ENCODE data around the gene CSNK2A1.

CSNK2A1 gene

DNA sequence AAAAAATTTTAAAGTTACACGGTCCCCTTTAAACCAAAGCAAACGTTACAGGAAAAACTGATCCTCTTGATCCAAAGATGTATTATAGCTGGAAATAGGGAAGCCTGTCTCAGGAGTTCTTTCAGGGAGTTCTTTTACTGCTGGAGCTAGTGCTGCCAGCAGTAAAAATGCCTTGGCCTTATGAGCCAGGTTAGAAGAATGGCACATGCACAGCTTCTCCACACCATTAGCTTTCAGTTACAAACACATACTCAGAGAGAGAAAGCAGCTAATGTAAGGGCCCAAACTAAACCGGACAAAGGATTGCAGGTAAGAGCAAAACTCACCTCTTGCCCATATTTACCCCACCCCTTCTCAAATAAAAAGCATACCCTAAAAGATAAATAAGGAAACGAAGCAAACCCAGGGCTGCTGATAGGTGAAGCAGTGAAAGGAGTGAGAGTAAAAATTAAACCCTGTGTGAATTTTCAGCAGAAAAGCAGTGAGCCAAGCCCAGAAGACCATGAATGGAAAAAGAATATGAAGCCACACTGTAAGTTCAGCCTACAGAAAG is 100.3 kb downstream of the CSNK2A1 start:
- TF ChIP-seq SPI1 (IDR thresholded peaks at IDR 0.05; ENCODE audit: borderline replicate concordance, low read depth) (no peak), GABPA (IDR thresholded peaks at IDR 0.05; ENCODE audit: low read depth) (no peak), POLR2AphosphoS5 (IDR thresholded peaks at IDR 0.05; ENCODE audit: low read depth) (no peak)
- TF ChIP-seq, protein P1, sequence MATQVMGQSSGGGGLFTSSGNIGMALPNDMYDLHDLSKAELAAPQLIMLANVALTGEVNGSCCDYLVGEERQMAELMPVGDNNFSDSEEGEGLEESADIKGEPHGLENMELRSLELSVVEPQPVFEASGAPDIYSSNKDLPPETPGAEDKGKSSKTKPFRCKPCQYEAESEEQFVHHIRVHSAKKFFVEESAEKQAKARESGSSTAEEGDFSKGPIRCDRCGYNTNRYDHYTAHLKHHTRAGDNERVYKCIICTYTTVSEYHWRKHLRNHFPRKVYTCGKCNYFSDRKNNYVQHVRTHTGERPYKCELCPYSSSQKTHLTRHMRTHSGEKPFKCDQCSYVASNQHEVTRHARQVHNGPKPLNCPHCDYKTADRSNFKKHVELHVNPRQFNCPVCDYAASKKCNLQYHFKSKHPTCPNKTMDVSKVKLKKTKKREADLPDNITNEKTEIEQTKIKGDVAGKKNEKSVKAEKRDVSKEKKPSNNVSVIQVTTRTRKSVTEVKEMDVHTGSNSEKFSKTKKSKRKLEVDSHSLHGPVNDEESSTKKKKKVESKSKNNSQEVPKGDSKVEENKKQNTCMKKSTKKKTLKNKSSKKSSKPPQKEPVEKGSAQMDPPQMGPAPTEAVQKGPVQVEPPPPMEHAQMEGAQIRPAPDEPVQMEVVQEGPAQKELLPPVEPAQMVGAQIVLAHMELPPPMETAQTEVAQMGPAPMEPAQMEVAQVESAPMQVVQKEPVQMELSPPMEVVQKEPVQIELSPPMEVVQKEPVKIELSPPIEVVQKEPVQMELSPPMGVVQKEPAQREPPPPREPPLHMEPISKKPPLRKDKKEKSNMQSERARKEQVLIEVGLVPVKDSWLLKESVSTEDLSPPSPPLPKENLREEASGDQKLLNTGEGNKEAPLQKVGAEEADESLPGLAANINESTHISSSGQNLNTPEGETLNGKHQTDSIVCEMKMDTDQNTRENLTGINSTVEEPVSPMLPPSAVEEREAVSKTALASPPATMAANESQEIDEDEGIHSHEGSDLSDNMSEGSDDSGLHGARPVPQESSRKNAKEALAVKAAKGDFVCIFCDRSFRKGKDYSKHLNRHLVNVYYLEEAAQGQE (IDR thresholded peaks at IDR 0.05; ENCODE audit: insufficient replicate concordance, low read depth), result no peak
- TF ChIP-seq, protein P2, sequence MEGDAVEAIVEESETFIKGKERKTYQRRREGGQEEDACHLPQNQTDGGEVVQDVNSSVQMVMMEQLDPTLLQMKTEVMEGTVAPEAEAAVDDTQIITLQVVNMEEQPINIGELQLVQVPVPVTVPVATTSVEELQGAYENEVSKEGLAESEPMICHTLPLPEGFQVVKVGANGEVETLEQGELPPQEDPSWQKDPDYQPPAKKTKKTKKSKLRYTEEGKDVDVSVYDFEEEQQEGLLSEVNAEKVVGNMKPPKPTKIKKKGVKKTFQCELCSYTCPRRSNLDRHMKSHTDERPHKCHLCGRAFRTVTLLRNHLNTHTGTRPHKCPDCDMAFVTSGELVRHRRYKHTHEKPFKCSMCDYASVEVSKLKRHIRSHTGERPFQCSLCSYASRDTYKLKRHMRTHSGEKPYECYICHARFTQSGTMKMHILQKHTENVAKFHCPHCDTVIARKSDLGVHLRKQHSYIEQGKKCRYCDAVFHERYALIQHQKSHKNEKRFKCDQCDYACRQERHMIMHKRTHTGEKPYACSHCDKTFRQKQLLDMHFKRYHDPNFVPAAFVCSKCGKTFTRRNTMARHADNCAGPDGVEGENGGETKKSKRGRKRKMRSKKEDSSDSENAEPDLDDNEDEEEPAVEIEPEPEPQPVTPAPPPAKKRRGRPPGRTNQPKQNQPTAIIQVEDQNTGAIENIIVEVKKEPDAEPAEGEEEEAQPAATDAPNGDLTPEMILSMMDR (IDR thresholded peaks at IDR 0.05; ENCODE audit: insufficient read depth, low read length), result no peak
- Histone ChIP-seq H3K27me3 (ENCODE audit: insufficient read depth, poor library complexity, severe bottlenecking) (no peaks in the 10 kb centered on the region), H3K4me3 (replicated peaks; ENCODE audit: insufficient read depth, low read length) (no peak overlapping the region), H3K27ac (replicated peaks) (no peak overlapping the region)
- no peak for DNase-seq (ENCODE audit: low read depth in 1 of 2, low spot score in 1 of 2)

DNA sequence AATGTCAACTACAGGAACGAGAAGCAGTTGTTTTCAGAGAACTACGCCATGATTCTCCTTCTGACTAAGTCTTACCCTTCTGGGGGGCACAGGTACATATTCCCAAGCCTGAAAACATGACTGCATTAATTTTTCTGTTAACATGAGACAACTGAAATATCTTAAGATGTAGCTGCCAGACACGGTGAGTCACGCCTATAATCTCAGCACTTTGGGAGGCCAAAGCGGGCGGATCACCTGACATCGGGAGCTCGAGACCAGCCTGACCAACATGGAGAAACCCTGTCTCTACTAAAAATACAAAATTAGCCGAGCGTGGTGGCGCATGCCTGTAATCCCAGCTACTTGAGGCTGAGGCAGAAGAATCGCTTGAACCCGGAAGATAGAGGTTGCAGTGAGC is 103.0 kb downstream of the CSNK2A1 start:
- TF ChIP-seq, protein P1 (IDR thresholded peaks at IDR 0.05; ENCODE audit: insufficient replicate concordance, low read depth), result no peak
- TF ChIP-seq POLR2AphosphoS5 (IDR thresholded peaks at IDR 0.05; ENCODE audit: low read depth) (no peak), GABPA (IDR thresholded peaks at IDR 0.05; ENCODE audit: low read depth) (no peak), SPI1 (IDR thresholded peaks at IDR 0.05; ENCODE audit: borderline replicate concordance, low read depth) (no peak)
- TF ChIP-seq, protein P2 (IDR thresholded peaks at IDR 0.05; ENCODE audit: insufficient read depth, low read length), result no peak
- Histone ChIP-seq H3K4me3 (replicated peaks; ENCODE audit: insufficient read depth, low read length) (no peak overlapping the region), H3K27me3 (ENCODE audit: insufficient read depth, poor library complexity, severe bottlenecking) (no peaks in the 10 kb centered on the region), H3K27ac (replicated peaks) (no peak overlapping the region)
- no peak for DNase-seq (ENCODE audit: low read depth in 1 of 2, low spot score in 1 of 2)

DNA sequence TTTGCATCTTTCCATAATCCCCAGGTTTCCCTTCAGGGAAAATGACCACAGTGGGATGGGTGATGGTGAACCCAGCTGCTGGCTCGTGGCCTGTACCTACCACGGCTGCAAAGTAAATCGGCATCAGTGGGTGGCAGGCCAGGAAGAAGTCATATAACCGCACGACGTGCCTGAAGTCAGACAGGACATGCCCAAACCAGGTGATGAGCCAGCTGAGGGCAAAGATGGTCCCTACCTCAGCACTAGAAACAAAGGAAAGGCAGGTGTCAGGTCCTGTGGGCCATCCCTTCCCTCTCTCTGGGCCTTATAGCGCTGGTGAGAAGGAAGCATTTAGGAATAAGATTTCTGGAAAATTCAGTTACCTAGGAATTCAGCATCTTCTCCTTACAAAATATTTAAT is 103.4 kb downstream of the CSNK2A1 start:
- DNase-seq (ENCODE audit: low read depth in 1 of 2, low spot score in 1 of 2), result no peak
- Histone ChIP-seq H3K27ac (replicated peaks) (no peak overlapping the region), H3K4me3 (replicated peaks; ENCODE audit: insufficient read depth, low read length) (no peak overlapping the region), H3K27me3 (ENCODE audit: insufficient read depth, poor library complexity, severe bottlenecking) (no peaks in the 10 kb centered on the region)
- TF ChIP-seq, protein P1 (IDR thresholded peaks at IDR 0.05; ENCODE audit: insufficient replicate concordance, low read depth), result no peak
- no peak for TF ChIP-seq SPI1 (IDR thresholded peaks at IDR 0.05; ENCODE audit: borderline replicate concordance, low read depth)
- TF ChIP-seq GABPA (IDR thresholded peaks at IDR 0.05; ENCODE audit: low read depth), result no peak
- TF ChIP-seq POLR2AphosphoS5 (IDR thresholded peaks at IDR 0.05; ENCODE audit: low read depth), result no peak
- TF ChIP-seq, protein P2 (IDR thresholded peaks at IDR 0.05; ENCODE audit: insufficient read depth, low read length), result no peak
